ENCODE measurements around the gene UROD.

UROD gene

GRCh38 chr1:45016767-45017166 is 4.7 kb downstream of the UROD start:
- H3K4me3 ChIP-seq (ENCODE audit: low read length in 2 of 2) = no peak overlapping the region
- peaks cover 5 to 11% of the 10 kb centered on the region in 2 donors for H3K36me3 ChIP-seq (ENCODE audit: control insufficient read depth in 2 of 2, insufficient read depth in 2 of 2, low read length in 2 of 2)
- peaks cover 29% of the 10 kb centered on the region for H3K4me1 ChIP-seq (ENCODE audit: control insufficient read depth, insufficient read depth, low read length)
- H3K9me3 ChIP-seq (ENCODE audit: control insufficient read depth in 2 of 2, low read length in 2 of 2) = no peaks in the 10 kb centered on the region
- no peak overlapping the region for H3K27ac ChIP-seq (ENCODE audit: low read length)
- no peaks in the 10 kb centered on the region for H3K27me3 ChIP-seq (ENCODE audit: control insufficient read depth in 1 of 2, insufficient read depth in 2 of 2, low read length in 2 of 2)
- no peak overlapping the region for H3K9ac ChIP-seq (ENCODE audit: low read length in 2 of 2)

- Histone ChIP-seq H3K27me3 (ENCODE audit: control insufficient read depth in 1 of 2, insufficient read depth in 2 of 2, low read length in 2 of 2) (no peaks in the 10 kb centered on the region), H3K4me1 (ENCODE audit: control insufficient read depth, insufficient read depth, low read length) (peaks cover 11% of the 10 kb centered on the region), H3K4me3 (ENCODE audit: low read length in 2 of 2) (peak overlapping the region in 1 of 2 donors; percentile 3), H3K9ac (ENCODE audit: low read length in 2 of 2) (peak overlapping the region in 1 of 2 donors; percentile 29), H3K9me3 (ENCODE audit: control insufficient read depth in 2 of 2, low read length in 2 of 2) (no peaks in the 10 kb centered on the region), H3K36me3 (ENCODE audit: control insufficient read depth in 2 of 2, insufficient read depth in 2 of 2, low read length in 2 of 2) (peaks cover 5 to 7% of the 10 kb centered on the region in 2 donors), H3K27ac (ENCODE audit: low read length) (no peak overlapping the region)
Measured at GRCh38 chr1:45018599-45019230, 6.7 kb downstream of the UROD start.

- Histone ChIP-seq H3K4me1 (ENCODE audit: control insufficient read depth, insufficient read depth, low read length) (no peaks in the 10 kb centered on the region), H3K9me3 (ENCODE audit: control insufficient read depth in 2 of 2, low read length in 2 of 2) (no peaks in the 10 kb centered on the region), H3K4me3 (ENCODE audit: low read length in 2 of 2) (no peak overlapping the region), H3K27me3 (ENCODE audit: control insufficient read depth in 1 of 2, insufficient read depth in 2 of 2, low read length in 2 of 2) (no peaks in the 10 kb centered on the region), H3K9ac (ENCODE audit: low read length in 2 of 2) (no peak overlapping the region), H3K36me3 (ENCODE audit: control insufficient read depth in 2 of 2, insufficient read depth in 2 of 2, low read length in 2 of 2) (no peaks in the 10 kb centered on the region), H3K27ac (ENCODE audit: low read length) (no peak overlapping the region)
Measured at GRCh38 chr1:45023663-45024062, 11.6 kb downstream of the UROD start.

DNA sequence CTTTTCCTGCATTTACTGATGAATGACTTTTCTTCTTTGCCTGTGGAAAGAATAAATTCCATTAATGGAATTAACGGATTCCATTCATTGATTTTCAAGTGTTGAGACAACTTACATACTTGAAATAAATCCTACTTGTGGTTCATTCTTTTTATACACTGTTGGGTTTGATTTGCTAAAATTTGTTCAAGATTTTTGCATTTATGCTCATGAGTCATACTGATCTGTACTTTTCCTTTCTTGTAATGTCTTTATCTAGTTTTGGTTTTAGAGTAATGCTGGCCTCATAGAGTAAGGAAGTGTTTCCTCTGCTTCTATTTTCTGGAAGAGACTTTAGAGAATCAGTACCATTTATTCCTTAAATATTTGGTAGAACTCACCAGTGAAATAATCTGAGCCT is 14.4 kb downstream of the UROD start:
- Histone ChIP-seq H3K27me3 (ENCODE audit: control insufficient read depth in 1 of 2, insufficient read depth in 2 of 2, low read length in 2 of 2) (no peaks in the 10 kb centered on the region), H3K4me1 (ENCODE audit: control insufficient read depth, insufficient read depth, low read length) (no peaks in the 10 kb centered on the region), H3K27ac (ENCODE audit: low read length) (no peak overlapping the region), H3K9me3 (ENCODE audit: control insufficient read depth in 2 of 2, low read length in 2 of 2) (no peaks in the 10 kb centered on the region), H3K4me3 (ENCODE audit: low read length in 2 of 2) (no peak overlapping the region), H3K9ac (ENCODE audit: low read length in 2 of 2) (no peak overlapping the region), H3K36me3 (ENCODE audit: control insufficient read depth in 2 of 2, insufficient read depth in 2 of 2, low read length in 2 of 2) (no peaks in the 10 kb centered on the region)

DNA sequence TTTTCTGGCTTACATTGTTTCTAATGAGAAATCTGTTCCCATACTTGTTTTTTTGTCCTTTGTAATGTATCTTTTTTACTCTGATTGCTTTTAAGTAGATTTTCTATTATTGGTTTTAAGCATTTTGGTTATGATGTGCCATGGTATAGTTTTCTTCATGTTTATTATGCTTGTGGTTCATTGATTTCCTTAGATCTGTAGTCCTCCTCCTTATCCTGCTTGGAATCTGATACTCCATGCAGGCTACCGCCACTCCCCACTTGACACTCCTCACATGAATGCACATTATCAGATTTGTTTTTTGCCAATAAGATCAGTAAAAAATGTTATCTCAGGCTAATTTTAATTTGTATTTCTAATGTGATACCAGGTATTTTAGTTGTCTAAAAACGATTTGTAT is 20.8 kb downstream of the UROD start:
- Histone ChIP-seq H3K27ac (ENCODE audit: low read length) (no peak overlapping the region), H3K4me1 (ENCODE audit: control insufficient read depth, insufficient read depth, low read length) (no peaks in the 10 kb centered on the region), H3K27me3 (ENCODE audit: control insufficient read depth in 1 of 2, insufficient read depth in 2 of 2, low read length in 2 of 2) (no peaks in the 10 kb centered on the region), H3K4me3 (ENCODE audit: low read length in 2 of 2) (no peak overlapping the region), H3K9me3 (ENCODE audit: control insufficient read depth in 2 of 2, low read length in 2 of 2) (no peaks in the 10 kb centered on the region), H3K36me3 (ENCODE audit: control insufficient read depth in 2 of 2, insufficient read depth in 2 of 2, low read length in 2 of 2) (peaks cover 10 to 12% of the 10 kb centered on the region in 2 donors), H3K9ac (ENCODE audit: low read length in 2 of 2) (no peak overlapping the region)

DNA sequence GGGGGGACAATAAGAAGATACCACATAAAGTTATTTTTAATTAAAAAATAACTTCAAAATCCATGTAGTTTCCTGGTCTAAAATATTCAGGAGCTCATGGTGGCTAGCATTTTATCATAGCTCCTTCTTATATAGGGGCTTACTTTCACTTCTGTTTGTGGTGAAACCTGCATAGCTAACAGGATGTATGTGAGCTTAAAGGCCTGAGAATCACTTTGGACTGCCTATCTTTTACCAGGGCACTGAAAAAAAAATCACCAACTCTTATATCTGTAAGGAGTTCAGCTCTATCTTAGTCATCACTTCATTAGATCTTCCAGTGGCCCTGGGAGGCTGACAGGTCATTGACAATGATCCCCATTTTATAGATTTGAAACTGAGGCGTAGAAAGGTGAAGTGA is 21.3 kb downstream of the UROD start:
- H3K4me3 ChIP-seq (ENCODE audit: low read length in 2 of 2) = no peak overlapping the region
- no peak overlapping the region for H3K27ac ChIP-seq (ENCODE audit: low read length)
- H3K27me3 ChIP-seq (ENCODE audit: control insufficient read depth in 1 of 2, insufficient read depth in 2 of 2, low read length in 2 of 2) = no peaks in the 10 kb centered on the region
- H3K9me3 ChIP-seq (ENCODE audit: control insufficient read depth in 2 of 2, low read length in 2 of 2) = no peaks in the 10 kb centered on the region
- no peak overlapping the region for H3K9ac ChIP-seq (ENCODE audit: low read length in 2 of 2)
- peaks cover 10 to 12% of the 10 kb centered on the region in 2 donors for H3K36me3 ChIP-seq (ENCODE audit: control insufficient read depth in 2 of 2, insufficient read depth in 2 of 2, low read length in 2 of 2)
- H3K4me1 ChIP-seq (ENCODE audit: control insufficient read depth, insufficient read depth, low read length) = no peaks in the 10 kb centered on the region

GRCh38 chr1:45035631-45036301 is 23.7 kb downstream of the UROD start:
- Histone ChIP-seq H3K27ac (ENCODE audit: low read length) (no peak overlapping the region), H3K9ac (ENCODE audit: low read length in 2 of 2) (no peak overlapping the region), H3K4me1 (ENCODE audit: control insufficient read depth, insufficient read depth, low read length) (no peaks in the 10 kb centered on the region), H3K9me3 (ENCODE audit: control insufficient read depth in 2 of 2, low read length in 2 of 2) (no peaks in the 10 kb centered on the region), H3K4me3 (ENCODE audit: low read length in 2 of 2) (no peak overlapping the region), H3K36me3 (ENCODE audit: control insufficient read depth in 2 of 2, insufficient read depth in 2 of 2, low read length in 2 of 2) (peaks cover 12 to 13% of the 10 kb centered on the region in 2 donors), H3K27me3 (ENCODE audit: control insufficient read depth in 1 of 2, insufficient read depth in 2 of 2, low read length in 2 of 2) (no peaks in the 10 kb centered on the region)

DNA sequence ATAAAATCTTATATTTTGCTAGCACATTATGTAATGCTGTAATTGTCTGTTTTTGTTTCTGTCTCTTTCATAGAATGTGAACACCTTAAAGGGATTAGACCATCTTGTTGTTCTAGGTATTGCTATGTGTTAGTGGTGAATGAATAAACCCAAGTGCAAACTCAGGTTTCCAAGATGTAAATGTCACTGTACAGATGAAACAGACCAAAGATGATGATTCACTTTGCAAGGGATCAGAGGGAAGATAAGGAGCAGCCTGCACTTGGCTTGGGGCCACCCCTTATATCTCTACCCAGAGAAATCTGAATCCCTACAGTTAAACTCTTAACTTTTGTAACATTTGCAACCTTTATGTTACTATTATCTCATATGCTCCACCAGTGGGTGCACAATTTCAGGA is 25.4 kb downstream of the UROD start:
- peaks cover 12 to 15% of the 10 kb centered on the region in 2 donors for H3K36me3 ChIP-seq (ENCODE audit: control insufficient read depth in 2 of 2, insufficient read depth in 2 of 2, low read length in 2 of 2)
- no peaks in the 10 kb centered on the region for H3K9me3 ChIP-seq (ENCODE audit: control insufficient read depth in 2 of 2, low read length in 2 of 2)
- no peak overlapping the region for H3K9ac ChIP-seq (ENCODE audit: low read length in 2 of 2)
- H3K4me3 ChIP-seq (ENCODE audit: low read length in 2 of 2) = no peak overlapping the region
- H3K4me1 ChIP-seq (ENCODE audit: control insufficient read depth, insufficient read depth, low read length) = no peaks in the 10 kb centered on the region
- no peak overlapping the region for H3K27ac ChIP-seq (ENCODE audit: low read length)
- H3K27me3 ChIP-seq (ENCODE audit: control insufficient read depth in 1 of 2, insufficient read depth in 2 of 2, low read length in 2 of 2) = no peaks in the 10 kb centered on the region

GRCh38 chr1:45038240-45038639 is 26.2 kb downstream of the UROD start:
- Histone ChIP-seq H3K27ac (ENCODE audit: low read length) (no peak overlapping the region), H3K4me1 (ENCODE audit: control insufficient read depth, insufficient read depth, low read length) (no peaks in the 10 kb centered on the region), H3K4me3 (ENCODE audit: low read length in 2 of 2) (no peak overlapping the region), H3K27me3 (ENCODE audit: control insufficient read depth in 1 of 2, insufficient read depth in 2 of 2, low read length in 2 of 2) (no peaks in the 10 kb centered on the region), H3K9me3 (ENCODE audit: control insufficient read depth in 2 of 2, low read length in 2 of 2) (no peaks in the 10 kb centered on the region), H3K9ac (ENCODE audit: low read length in 2 of 2) (no peak overlapping the region), H3K36me3 (ENCODE audit: control insufficient read depth in 2 of 2, insufficient read depth in 2 of 2, low read length in 2 of 2) (peaks cover 14 to 22% of the 10 kb centered on the region in 2 donors)

DNA sequence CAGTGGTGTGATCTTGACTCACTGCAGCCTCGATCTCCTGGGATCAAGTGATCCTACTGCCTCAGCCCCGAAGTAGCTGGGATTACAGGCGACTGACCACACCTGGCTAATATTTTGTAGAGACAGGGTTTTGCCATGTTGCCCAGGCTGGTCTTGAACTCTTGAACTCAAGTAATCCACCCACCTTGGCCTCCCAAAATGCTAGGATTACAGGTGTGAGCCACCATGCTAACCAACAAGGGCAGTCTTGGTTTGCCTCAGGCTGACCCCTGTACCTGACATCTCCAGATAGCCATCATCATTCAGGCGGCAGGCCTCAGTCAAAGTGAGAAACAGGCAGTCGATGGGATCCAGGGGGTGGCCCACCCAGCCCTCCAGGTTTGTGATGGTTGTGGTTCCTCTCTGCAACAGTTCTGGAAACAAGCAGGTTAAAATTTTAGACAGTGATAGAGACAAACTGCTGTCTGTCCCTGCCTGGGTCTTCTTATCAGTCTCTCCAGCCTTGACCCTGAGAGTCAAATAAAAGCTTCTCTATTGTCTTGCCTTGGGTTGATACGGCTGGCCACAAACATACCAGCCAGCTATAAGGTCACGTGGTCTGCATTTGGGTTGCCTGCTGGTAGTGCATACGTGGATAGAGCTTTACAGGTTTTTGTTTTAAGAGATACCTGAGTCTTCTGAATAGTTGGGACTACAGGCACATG is 26.8 kb downstream of the UROD start:
- Histone ChIP-seq H3K27me3 (ENCODE audit: control insufficient read depth in 1 of 2, insufficient read depth in 2 of 2, low read length in 2 of 2) (no peaks in the 10 kb centered on the region), H3K27ac (ENCODE audit: low read length) (no peak overlapping the region), H3K4me1 (ENCODE audit: control insufficient read depth, insufficient read depth, low read length) (no peaks in the 10 kb centered on the region), H3K4me3 (ENCODE audit: low read length in 2 of 2) (no peak overlapping the region), H3K9me3 (ENCODE audit: control insufficient read depth in 2 of 2, low read length in 2 of 2) (no peaks in the 10 kb centered on the region), H3K36me3 (ENCODE audit: control insufficient read depth in 2 of 2, insufficient read depth in 2 of 2, low read length in 2 of 2) (peaks cover 14 to 22% of the 10 kb centered on the region in 2 donors), H3K9ac (ENCODE audit: low read length in 2 of 2) (no peak overlapping the region)

- Histone ChIP-seq H3K4me1 (ENCODE audit: control insufficient read depth, insufficient read depth, low read length) (no peaks in the 10 kb centered on the region), H3K36me3 (ENCODE audit: control insufficient read depth in 2 of 2, insufficient read depth in 2 of 2, low read length in 2 of 2) (peaks cover 13 to 19% of the 10 kb centered on the region in 2 donors), H3K4me3 (ENCODE audit: low read length in 2 of 2) (no peak overlapping the region), H3K9ac (ENCODE audit: low read length in 2 of 2) (no peak overlapping the region), H3K9me3 (ENCODE audit: control insufficient read depth in 2 of 2, low read length in 2 of 2) (no peaks in the 10 kb centered on the region), H3K27me3 (ENCODE audit: control insufficient read depth in 1 of 2, insufficient read depth in 2 of 2, low read length in 2 of 2) (no peaks in the 10 kb centered on the region), H3K27ac (ENCODE audit: low read length) (no peak overlapping the region)
Measured at GRCh38 chr1:45040297-45040696, 28.2 kb downstream of the UROD start.

Data from stomach smooth muscle (tissue), 2 donors.